Mononuclear cell (primary cell): ENCODE measurements around the gene TTC1. TPM values are rescaled to one million over a fixed set of nuclear protein-coding genes. Genes with fewer than 3 reads are reported as not detected.
"Not testable (repeated sequence)": the region's sequence is repeated elsewhere in the genome, so short reads cannot be mapped to it uniquely, and the experiment has no call there.

Experiments
- H3K27me3 ChIP-seq: 2 replicates; pipeline ENCODE4 v1.6.0; 2011; ENCODE audit warnings: low read length, control low read depth; ENCODE audit not compliant: insufficient read depth
- H3K4me1 ChIP-seq: 2 replicates; pipeline ENCODE4 v1.5.1; 2011; ENCODE audit warnings: mild to moderate bottlenecking, low read length, control low read depth; ENCODE audit not compliant: insufficient read depth
- H3K4me3 ChIP-seq: 2 replicates; pipeline ENCODE4 v1.5.1; 2011; ENCODE audit warnings: mild to moderate bottlenecking, low read length, moderate library complexity
- H3K9me3 ChIP-seq: 2 replicates; pipeline ENCODE4 v1.5.1; 2011; ENCODE audit warnings: low read depth, mild to moderate bottlenecking, control low read depth, low read length
- total RNA-seq: library from RNA; depleted of rRNA; stranded (reverse); fragments of >200 nt; gene quantifications from one replicate; pipeline ENCODE4 v1.2.3, GENCODE V29; 2012

TTC1 gene
- total RNA-seq, 1 donor: 20.1 TPM

DNA sequence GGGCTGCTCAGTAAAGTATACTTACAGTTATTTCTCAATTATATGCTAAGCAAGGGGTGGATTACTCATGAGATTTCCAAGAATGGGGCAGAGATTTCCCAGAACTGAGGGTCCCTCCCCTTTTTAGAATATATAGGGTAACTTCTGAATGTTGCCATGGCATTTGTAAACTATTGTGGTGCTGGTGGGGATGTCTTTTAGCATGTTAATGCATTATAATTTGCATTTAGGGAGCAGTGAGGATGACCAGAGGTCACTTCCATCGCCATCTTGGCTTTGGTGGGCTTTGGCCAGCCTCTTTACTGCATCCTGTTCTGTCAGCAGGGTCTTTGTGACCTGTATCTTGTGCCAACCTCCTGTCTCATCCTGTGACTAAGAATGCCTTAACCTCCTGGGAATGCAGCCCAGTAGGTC is 35.5 kb downstream of the TTC1 start:
- Histone ChIP-seq H3K4me3 (no peak overlapping the region), H3K27me3 (no peaks in the 10 kb centered on the region), H3K9me3 (no peaks in the 10 kb centered on the region), H3K4me1 (peaks cover 9% of the 10 kb centered on the region)

DNA sequence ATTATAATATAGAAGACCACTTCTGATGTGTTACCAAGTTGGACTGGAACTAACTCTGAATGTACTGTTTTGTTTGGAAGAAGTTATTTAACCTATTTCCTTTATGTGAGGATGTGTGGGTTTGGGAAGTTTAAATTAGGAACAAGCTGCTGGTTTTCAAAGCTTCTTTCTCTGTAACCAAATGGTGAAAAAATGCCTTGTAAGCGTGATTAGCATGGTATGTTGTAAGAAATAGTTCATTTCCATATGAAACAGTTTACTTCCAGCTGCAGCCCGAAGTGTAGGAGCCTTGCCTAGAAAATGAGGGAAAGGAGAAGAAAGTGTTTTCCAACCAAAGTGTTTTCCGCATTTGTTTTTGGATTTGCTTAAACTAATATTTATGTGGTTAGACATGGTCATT is 36.0 kb downstream of the TTC1 start:
- no peaks in the 10 kb centered on the region for H3K9me3 ChIP-seq
- H3K27me3 ChIP-seq: no peaks in the 10 kb centered on the region
- H3K4me3 ChIP-seq: no peak overlapping the region
- H3K4me1 ChIP-seq: peaks cover 9% of the 10 kb centered on the region

DNA sequence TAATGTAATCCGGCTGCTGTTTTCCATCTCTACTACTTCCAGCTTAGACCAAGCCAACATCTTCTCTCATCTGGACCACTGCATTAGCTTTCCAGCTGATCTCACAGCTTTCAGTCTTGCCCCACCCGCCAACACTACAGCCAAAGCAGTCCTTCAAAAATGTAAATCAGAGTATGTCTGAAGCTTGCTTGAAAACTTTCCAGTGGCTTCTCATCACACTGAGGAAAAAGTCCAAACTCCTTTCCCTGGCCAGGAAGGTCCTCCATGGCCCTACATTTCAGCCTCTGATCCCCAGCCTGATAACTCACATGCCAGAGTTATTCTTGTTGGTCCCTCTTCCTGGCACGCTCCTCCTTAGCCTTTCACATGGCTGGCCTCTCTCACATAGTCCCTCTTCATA is 38.5 kb downstream of the TTC1 start:
- H3K27me3 ChIP-seq: no peaks in the 10 kb centered on the region
- H3K4me3 ChIP-seq: no peak overlapping the region
- H3K9me3 ChIP-seq: no peaks in the 10 kb centered on the region
- peaks cover 9% of the 10 kb centered on the region for H3K4me1 ChIP-seq

DNA sequence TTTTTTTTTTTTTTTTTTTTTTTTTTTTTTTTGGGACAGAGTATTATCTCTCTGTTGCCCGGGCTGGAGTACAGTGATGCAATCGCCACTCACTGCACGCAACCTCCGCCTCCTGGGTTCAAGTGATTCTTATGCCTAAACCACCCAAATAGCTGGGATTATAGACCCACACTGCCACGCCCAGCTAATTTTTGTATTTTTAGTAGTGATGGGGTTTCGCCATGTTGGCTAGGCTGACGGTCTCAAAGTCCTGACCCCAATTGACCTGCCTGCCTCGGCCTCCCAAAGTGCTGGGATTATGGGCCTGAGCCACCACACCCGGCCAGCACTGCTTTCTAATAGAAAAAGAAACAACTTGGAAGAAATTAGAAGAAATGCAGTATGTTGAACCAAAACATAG is 39.2 kb downstream of the TTC1 start:
- Histone ChIP-seq H3K9me3 (no peaks in the 10 kb centered on the region), H3K27me3 (no peaks in the 10 kb centered on the region), H3K4me1 (peaks cover 9% of the 10 kb centered on the region)

DNA sequence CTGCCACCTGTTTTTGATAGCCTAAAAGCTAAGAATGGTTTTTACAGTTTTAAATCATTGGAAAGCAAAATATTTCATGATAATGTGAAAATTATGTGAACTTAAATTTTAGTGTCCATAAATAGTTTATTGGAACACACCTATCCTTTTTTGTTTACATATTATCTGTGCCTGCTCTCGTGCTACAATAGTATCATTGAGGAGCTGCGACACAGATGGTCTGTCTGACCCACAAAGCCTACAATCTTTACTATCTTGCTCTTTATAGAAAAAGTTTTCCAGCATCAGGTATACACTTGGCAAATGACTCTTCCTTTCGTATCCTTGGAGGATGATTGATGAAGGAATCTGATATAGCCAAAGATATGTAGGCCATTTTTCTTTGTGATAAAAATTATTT is 40.2 kb downstream of the TTC1 start:
- H3K27me3 ChIP-seq: no peaks in the 10 kb centered on the region
- no peaks in the 10 kb centered on the region for H3K9me3 ChIP-seq
- no peak overlapping the region for H3K4me3 ChIP-seq
- H3K4me1 ChIP-seq: peaks cover 7% of the 10 kb centered on the region

More for the DNA sequence above, 39.2 kb downstream of the TTC1 start:
- H3K4me3 ChIP-seq: no peak overlapping the region

DNA sequence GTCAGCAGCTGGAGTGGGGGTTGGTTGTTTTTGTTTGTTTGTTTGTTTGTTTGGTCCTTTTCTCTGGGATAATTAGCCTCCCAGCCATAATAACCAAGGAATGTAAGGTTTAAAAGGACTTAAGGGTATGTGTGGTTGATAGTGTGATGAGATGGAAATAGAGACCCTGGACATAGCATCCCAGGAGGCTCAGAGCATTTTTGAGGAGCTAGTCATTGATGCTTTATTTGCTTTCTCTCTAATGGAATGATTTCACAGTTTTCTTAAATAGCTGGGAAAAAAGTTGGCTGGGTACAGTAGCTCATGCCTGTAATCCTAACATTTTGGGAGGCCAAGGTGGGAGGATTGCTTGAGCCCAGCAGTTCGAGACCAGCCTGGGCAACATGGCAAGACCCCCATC is 45.1 kb downstream of the TTC1 start:
- Histone ChIP-seq H3K4me1 (no peaks in the 10 kb centered on the region), H3K4me3 (no peak overlapping the region), H3K27me3 (no peaks in the 10 kb centered on the region), H3K9me3 (no peaks in the 10 kb centered on the region)

DNA sequence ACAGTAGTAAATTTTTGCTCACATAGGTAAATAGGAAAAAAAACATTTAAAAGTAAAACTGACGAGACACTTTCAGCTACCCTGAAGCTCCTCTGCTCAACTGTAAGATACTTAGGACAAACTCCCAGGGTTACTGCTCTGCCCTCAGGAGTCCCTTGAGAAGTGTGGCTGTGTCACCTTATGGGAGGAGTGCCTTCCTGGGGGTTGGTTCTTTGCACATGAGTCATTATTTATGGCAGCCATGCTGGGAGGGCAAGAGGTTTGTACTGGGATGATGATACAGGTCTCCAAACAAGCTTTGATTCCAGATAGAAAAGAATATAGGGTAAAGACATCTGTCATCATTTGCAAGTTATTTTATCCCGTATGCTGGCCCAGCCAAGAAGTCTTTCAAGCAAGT is 45.9 kb downstream of the TTC1 start:
- no peaks in the 10 kb centered on the region for H3K4me1 ChIP-seq
- no peaks in the 10 kb centered on the region for H3K27me3 ChIP-seq

DNA sequence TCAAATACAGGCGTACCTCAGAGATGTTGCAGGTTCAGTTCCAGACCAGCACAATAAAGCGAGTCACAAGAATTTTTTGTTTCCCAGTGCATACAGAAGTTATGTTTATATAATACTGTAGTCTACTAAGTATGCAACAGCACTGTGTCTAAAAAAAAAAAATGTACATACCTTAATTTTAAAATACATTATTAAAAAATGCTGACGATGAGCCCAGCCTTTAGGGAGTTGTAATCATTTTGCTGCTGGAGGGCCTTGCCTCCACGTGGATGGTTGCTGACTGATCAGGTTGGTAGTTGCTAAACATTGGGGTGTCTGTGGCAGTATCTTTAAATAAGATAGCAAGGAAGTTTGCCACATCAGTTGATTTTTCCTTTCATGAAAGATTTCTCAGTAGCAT is 48.3 kb downstream of the TTC1 start:
- Histone ChIP-seq H3K4me1 (no peaks in the 10 kb centered on the region), H3K27me3 (no peaks in the 10 kb centered on the region), H3K9me3 (no peaks in the 10 kb centered on the region), H3K4me3 (no peak overlapping the region)

More for the DNA sequence above, 45.9 kb downstream of the TTC1 start:
- H3K9me3 ChIP-seq: no peaks in the 10 kb centered on the region
- no peak overlapping the region for H3K4me3 ChIP-seq

DNA sequence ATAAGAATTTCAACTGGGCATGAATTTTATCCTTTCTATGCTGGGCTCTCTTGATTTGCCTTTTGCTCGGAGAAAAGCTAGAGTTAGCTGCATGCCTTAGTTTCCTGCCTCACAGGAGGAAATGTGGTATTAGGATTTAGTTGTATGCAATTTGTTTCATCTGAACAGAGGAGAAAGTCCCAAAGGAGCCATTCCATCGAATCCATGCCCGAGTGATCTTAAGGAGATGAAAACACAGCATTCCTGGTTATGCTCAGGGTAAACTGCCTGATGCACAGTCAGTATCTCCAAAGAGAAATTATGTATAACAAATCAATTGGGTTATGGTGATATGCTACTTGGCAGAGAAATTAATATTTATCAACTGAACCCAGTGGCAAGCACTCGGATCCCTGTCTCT is 51.1 kb downstream of the TTC1 start:
- Histone ChIP-seq H3K4me1 (no peaks in the 10 kb centered on the region), H3K27me3 (no peaks in the 10 kb centered on the region), H3K9me3 (no peaks in the 10 kb centered on the region), H3K4me3 (no peak overlapping the region)

DNA sequence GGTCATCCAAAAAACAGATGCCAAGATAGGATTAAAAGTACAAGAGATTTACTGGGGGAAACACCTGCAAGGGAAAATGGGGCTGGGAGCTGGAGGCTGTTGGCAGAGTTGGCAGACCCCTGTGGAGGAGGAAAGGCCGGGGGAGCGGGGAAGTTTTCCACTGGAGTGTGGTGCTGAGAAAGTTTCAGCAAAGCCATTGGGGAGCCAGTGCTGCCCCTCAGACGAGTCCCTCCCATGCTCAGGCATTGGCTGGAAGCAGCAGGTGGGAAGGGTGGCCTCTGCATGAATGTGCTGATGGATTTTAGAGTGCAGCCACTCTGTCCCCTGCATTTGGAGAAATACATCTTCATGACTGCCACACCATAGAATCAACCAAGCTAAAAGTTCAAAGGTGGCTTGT is 52.8 kb downstream of the TTC1 start:
- Histone ChIP-seq H3K27me3 (no peaks in the 10 kb centered on the region), H3K4me1 (no peaks in the 10 kb centered on the region), H3K4me3 (no peak overlapping the region), H3K9me3 (no peaks in the 10 kb centered on the region)

DNA sequence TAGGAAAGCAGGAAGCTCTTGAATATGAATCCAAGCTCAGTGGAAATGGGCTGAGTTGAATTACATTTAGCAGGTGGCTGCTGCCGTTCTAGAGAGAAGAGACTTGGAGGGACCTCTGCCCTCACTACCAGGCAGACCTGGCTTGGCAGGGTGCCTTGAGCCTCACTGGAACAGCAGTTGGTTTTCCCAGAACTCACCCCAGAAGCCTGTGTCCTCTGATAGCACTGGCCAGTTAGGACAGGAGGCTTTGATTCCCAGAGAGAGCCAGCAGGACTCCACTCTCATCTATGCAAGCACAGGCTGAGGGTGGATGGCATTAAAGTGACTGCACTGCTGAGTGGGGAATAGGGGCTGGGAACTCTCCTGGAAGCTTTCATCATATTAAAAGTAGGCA is 55.5 kb downstream of the TTC1 start:
- Histone ChIP-seq H3K27me3 (no peaks in the 10 kb centered on the region), H3K9me3 (no peaks in the 10 kb centered on the region), H3K4me1 (no peaks in the 10 kb centered on the region), H3K4me3 (no peak overlapping the region)

DNA sequence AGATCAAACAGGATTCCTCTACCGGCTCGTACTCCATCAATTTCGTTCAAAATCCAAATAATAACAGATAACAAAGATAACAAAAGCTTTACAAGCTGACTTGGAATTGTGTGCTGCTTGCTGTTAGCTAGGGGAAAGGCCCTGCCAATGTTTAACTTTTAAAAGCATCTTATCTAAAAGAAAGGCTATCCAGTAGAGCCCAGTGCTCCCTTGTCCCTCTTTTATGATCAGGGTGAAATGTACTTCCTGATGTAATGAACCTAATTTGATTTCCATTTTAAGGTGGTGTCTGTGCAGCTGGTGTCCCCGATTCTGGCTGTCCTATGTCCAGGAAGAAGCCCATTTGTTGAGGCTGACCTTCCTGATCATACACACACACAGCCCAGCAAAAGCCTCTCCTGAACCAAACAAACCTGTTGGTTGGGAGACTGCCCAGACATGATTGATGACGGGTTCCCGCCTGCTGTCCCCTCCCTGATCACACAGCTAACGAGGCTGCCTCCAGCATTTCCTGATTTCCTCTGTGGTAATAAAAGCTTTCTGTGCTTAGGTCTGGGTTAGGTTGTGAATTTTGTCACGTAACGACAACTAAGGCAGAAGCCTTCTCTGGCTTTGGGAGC is 56.2 kb downstream of the TTC1 start:
- Histone ChIP-seq H3K27me3 (no peaks in the 10 kb centered on the region), H3K4me3 (no peak overlapping the region), H3K4me1 (no peaks in the 10 kb centered on the region), H3K9me3 (no peaks in the 10 kb centered on the region)

DNA sequence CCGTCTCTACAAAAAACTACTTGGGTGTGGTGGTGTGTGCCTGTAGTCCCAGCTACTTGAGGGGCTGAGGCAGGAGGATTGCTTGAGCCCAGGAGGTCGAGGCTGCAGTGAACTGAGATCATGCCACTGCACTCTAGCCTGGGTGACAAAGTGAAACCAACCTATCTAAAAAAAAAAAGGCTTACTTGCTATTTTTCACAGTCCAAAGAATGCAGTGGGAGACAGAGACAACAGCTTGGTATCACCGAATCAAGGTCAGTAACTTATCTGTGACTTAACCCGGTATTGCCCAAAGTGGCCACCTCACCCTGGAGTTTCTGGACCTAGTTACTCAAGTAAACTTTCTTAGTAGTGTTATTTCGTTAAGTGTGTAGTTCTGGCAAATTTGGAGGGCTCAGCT is 60.2 kb downstream of the TTC1 start:
- not testable (repeated sequence) for H3K27me3 ChIP-seq, H3K9me3 ChIP-seq, H3K4me3 ChIP-seq
- H3K4me1 ChIP-seq: peaks cover 12% of the 10 kb centered on the region

DNA sequence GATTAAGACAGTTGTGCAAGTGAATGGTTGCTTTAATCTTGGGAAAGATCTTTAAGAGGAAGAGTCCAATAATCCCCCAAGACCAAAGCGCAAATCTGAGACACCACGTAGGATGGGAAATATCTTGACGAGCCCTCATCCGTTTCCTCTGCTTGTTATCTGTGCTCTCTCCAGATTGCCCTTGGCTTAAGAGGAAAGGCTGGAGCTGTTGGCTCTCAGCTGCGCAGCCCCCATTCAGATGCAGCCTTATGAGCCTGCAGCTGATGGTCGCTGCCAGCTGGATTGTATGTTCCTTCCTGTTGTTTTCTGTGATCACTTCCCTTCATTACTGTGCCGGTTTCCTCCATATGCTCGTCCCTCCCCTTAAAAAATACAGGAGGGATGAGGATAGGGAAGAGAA is 62.6 kb downstream of the TTC1 start:
- H3K9me3 ChIP-seq: no peaks in the 10 kb centered on the region
- H3K27me3 ChIP-seq: no peaks in the 10 kb centered on the region
- H3K4me1 ChIP-seq: peaks cover 12% of the 10 kb centered on the region
- H3K4me3 ChIP-seq: no peak overlapping the region

DNA sequence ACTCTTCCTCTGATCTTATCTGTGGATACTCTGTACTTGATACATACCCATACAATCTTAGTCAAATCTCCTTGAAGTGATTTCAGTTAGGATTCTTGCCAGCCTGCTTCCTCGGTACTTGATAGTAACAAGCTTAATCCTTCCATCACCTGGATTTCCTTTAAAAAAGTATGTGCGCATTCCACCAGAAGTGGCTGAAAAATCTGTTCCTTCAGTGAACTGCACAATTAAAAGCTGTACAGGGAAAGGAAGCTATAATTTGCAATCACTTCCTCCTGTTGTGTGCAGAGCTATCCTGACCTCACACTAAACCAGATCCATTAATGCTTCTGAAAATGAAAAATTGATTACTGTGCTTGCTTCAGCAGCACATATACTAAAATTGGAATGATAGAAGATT is 63.0 kb downstream of the TTC1 start:
- peaks cover 12% of the 10 kb centered on the region for H3K4me1 ChIP-seq
- no peaks in the 10 kb centered on the region for H3K9me3 ChIP-seq
- no peaks in the 10 kb centered on the region for H3K27me3 ChIP-seq
- no peak overlapping the region for H3K4me3 ChIP-seq

DNA sequence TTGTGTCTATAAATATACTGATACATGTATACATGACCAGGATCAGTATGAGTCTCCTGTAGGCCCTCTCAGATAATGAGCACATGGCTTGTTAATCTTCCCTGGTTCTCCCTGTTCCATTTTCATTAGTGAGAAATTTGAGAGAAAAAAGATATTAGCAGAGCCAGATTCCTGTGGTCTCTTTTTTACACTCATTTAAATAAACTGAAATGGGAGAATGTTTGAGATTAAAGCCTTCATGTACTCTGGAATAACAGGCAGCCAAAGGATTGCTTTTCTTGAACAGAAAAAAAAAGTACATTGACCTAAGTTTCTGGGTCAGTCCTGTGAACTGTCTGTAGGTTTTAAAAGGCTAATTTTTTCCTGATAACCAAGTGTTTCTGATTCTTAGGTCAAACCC is 66.1 kb downstream of the TTC1 start:
- H3K27me3 ChIP-seq: no peaks in the 10 kb centered on the region
- H3K9me3 ChIP-seq: no peaks in the 10 kb centered on the region
- no peak overlapping the region for H3K4me3 ChIP-seq
- peaks cover 12% of the 10 kb centered on the region for H3K4me1 ChIP-seq
